Esophagus muscularis mucosa (tissue), 4 donors: ENCODE results near the gene ABHD17C. TPM values are rescaled to one million over a fixed set of nuclear protein-coding genes. Genes with fewer than 3 reads are reported as not detected.

Experiments used
- DNase-seq: peaks from one replicate; pipeline ENCODE4 v3.0.0-alpha.2; 2017; ENCODE audit errors: extremely low spot score
- H3K27ac ChIP-seq, 4 donors: fragments of 200-600 bp; sonication (generic); replicated peaks in 1 of 4; 1 replicate in 3 of 4; 2 replicates in 1 of 4; pipeline ENCODE4 v1.5.1; 2016 to 2019; ENCODE audit warnings: mild to moderate bottlenecking in 1 of 4
- H3K27me3 ChIP-seq, 4 donors: fragments of 200-600 bp; sonication (generic); one replicate each; pipeline versions ENCODE4 v1.5.1 to v1.6.0; 2016 to 2019
- H3K36me3 ChIP-seq, 4 donors: fragments of 200-600 bp; sonication (generic); one replicate each; pipeline ENCODE4 v1.5.1; 2016 to 2019
- H3K4me1 ChIP-seq, 4 donors: fragments of 200-600 bp; sonication (generic); one replicate each; pipeline ENCODE4 v1.5.1; 2016 to 2019
- H3K4me3 ChIP-seq, 4 donors: fragments of 200-600 bp; sonication (generic); 1 replicate in 2 of 4; 2 replicates in 2 of 4; pipeline ENCODE4 v1.5.1; 2016 to 2019; ENCODE audit warnings: mild to moderate bottlenecking in 4 of 4, moderate library complexity in 1 of 4
- H3K9me3 ChIP-seq, 4 donors: fragments of 200-600 bp; sonication (generic); 1 replicate in 3 of 4; 2 replicates in 1 of 4; pipeline ENCODE4 v1.5.1; 2016 to 2019
- CTCF ChIP-seq, 3 experiments: fragments of 200-600 bp in 2 of 3; fragments of 450-650 bp in 1 of 3; sonication (generic) in 2 of 3; IDR thresholded peaks; one replicate each; pipeline ENCODE4 v1.5.1; 2017 to 2019; ENCODE audit warnings: antibody characterized with exemption in 3 of 3, mild to moderate bottlenecking in 2 of 3, moderate library complexity in 1 of 3
- EP300 ChIP-seq: sonication (generic); formaldehyde crosslinking; IDR thresholded peaks from one replicate; pipeline ENCODE4 v1.6.1; 2017; ENCODE audit warnings: antibody characterized with exemption
- POLR2A ChIP-seq: fragments of 450-650 bp; IDR thresholded peaks from one replicate; pipeline ENCODE4 v1.6.1; 2017; ENCODE audit warnings: antibody characterized with exemption, moderate library complexity, mild to moderate bottlenecking, low read depth
- POLR2AphosphoS5 ChIP-seq, 2 donors: sonication (generic); formaldehyde crosslinking; IDR thresholded peaks; one replicate each; pipeline ENCODE4 v1.6.1; 2017; ENCODE audit warnings: antibody characterized with exemption in 2 of 2
- WGBS: methylation state at CpG from one replicate; pipeline ENCODE4 v1.1.5; 2018; 5-methylcytosine and 5-hydroxymethylcytosine counted together
- intact Hi-C: fragments of 100-400 bp; cut with DNase I; formaldehyde crosslinking; loops from one replicate; pipeline ENCODE4 v1.15.1; 2023
- total RNA-seq, 4 donors: library from RNA; depleted of rRNA; stranded (reverse); fragments of >200 nt; gene quantifications; one replicate each; pipeline versions ENCODE4 v1.1.0 to v1.2.1, GENCODE V29; 2016

The ABHD17C gene
- total RNA-seq, 4 donors from 2014 or later, result 1.5 to 7.1 (median 3.5) TPM

GRCh38 chr15:80785335-80785734 lies 90.2 kb downstream of the ABHD17C start:
- peaks cover 1 to 6% (median 5%) of the 10 kb centered on the region in 4 donors for H3K4me1 ChIP-seq
- no peak for DNase-seq
- TF ChIP-seq POLR2AphosphoS5 (IDR thresholded peaks at IDR 0.05) (no peak), CTCF (IDR thresholded peaks at IDR 0.05) (no peak), POLR2A (no peak), EP300 (no peak)
- H3K4me3 ChIP-seq, result no peak overlapping the region
- H3K36me3 ChIP-seq, result no peaks in the 10 kb centered on the region
- intact Hi-C loops, result no loop called here
- WGBS, result 95% methylated on average over 5 of the region's 5 CpGs
- H3K27ac ChIP-seq, result no peak overlapping the region
- no peaks in the 10 kb centered on the region for H3K9me3 ChIP-seq
- H3K27me3 ChIP-seq, result peaks cover 0 to 17% (median 3%) of the 10 kb centered on the region in 4 donors

- TF ChIP-seq POLR2AphosphoS5 (IDR thresholded peaks at IDR 0.05), result no peak
- TF ChIP-seq EP300, result no peak
- no peak for TF ChIP-seq CTCF (IDR thresholded peaks at IDR 0.05)
- no peak for TF ChIP-seq POLR2A
- intact Hi-C loops, result no loop called here
- 92% methylated on average over 5 of the region's 5 CpGs for WGBS
Observed at GRCh38 chr15:80785811-80786354, 90.8 kb downstream of the ABHD17C start.

GRCh38 chr15:80787316-80787715 lies 92.2 kb downstream of the ABHD17C start:
- Histone ChIP-seq H3K27ac (no peak overlapping the region), H3K4me1 (no peaks in the 10 kb centered on the region), H3K27me3 (peaks cover 0 to 10% (median 0%) of the 10 kb centered on the region in 4 donors), H3K9me3 (no peaks in the 10 kb centered on the region), H3K36me3 (no peaks in the 10 kb centered on the region), H3K4me3 (no peak overlapping the region)
- TF ChIP-seq EP300 (no peak), POLR2A (no peak)
- DNase-seq, result no peak
- intact Hi-C loops, result no loop called here
- WGBS, result 80% methylated on average over 1 of the region's 3 CpGs

More at GRCh38 chr15:80785811-80786354, 90.8 kb downstream of the ABHD17C start:
- no peaks in the 10 kb centered on the region for H3K9me3 ChIP-seq
- H3K4me3 ChIP-seq, result no peak overlapping the region
- H3K27ac ChIP-seq, result no peak overlapping the region
- no peak for DNase-seq
- H3K4me1 ChIP-seq, result peaks cover 0 to under 1% (median under 1%) of the 10 kb centered on the region in 4 donors
- H3K27me3 ChIP-seq, result peaks cover 0 to 11% (median 0%) of the 10 kb centered on the region in 4 donors
- H3K36me3 ChIP-seq, result no peaks in the 10 kb centered on the region

GRCh38 chr15:80788536-80788935 lies 93.4 kb downstream of the ABHD17C start:
- Histone ChIP-seq H3K27me3 (peaks cover 0 to 8% (median 0%) of the 10 kb centered on the region in 4 donors), H3K4me3 (no peak overlapping the region), H3K9me3 (no peaks in the 10 kb centered on the region), H3K27ac (no peak overlapping the region), H3K36me3 (no peaks in the 10 kb centered on the region), H3K4me1 (no peaks in the 10 kb centered on the region)
- intact Hi-C loops, result no loop called here
- no peak for DNase-seq
- WGBS, result 76% methylated on average over 6 of the region's 6 CpGs
- TF ChIP-seq POLR2A (no peak), POLR2AphosphoS5 (IDR thresholded peaks at IDR 0.05) (no peak), EP300 (no peak), CTCF (IDR thresholded peaks at IDR 0.05) (no peak)

GRCh38 chr15:80789296-80789695 lies 94.2 kb downstream of the ABHD17C start:
- no peaks in the 10 kb centered on the region for H3K9me3 ChIP-seq
- peaks cover 0 to 5% (median 0%) of the 10 kb centered on the region in 4 donors for H3K27me3 ChIP-seq
- TF ChIP-seq CTCF (IDR thresholded peaks at IDR 0.05), result no peak
- no peak for TF ChIP-seq EP300
- no peak for TF ChIP-seq POLR2AphosphoS5 (IDR thresholded peaks at IDR 0.05)
- no peak for DNase-seq
- H3K4me3 ChIP-seq, result no peak overlapping the region
- no peak overlapping the region for H3K27ac ChIP-seq
- no peaks in the 10 kb centered on the region for H3K36me3 ChIP-seq
- intact Hi-C loops, result no loop called here
- 55% methylated on average over 5 of the region's 5 CpGs for WGBS
- H3K4me1 ChIP-seq, result no peaks in the 10 kb centered on the region
